A549 treated with Hydrocortisone at 1 μM for 4 hours (cell line): ENCODE data around the gene UBR4. TPM values are rescaled to one million over a fixed set of nuclear protein-coding genes. Genes with fewer than 3 reads are reported as not detected.

Source experiments
- total RNA-seq: library from RNA; stranded (reverse); fragments of 200-300 nt; extraction: Qiagen RNA extraction; gene quantifications from 5 replicates; pipeline ENCODE4 v1.2.3, GENCODE V29; 2022

UBR4 gene
- total RNA-seq: 94.8 to 114 TPM (median 96.2 TPM) in 5 replicates

DNA sequence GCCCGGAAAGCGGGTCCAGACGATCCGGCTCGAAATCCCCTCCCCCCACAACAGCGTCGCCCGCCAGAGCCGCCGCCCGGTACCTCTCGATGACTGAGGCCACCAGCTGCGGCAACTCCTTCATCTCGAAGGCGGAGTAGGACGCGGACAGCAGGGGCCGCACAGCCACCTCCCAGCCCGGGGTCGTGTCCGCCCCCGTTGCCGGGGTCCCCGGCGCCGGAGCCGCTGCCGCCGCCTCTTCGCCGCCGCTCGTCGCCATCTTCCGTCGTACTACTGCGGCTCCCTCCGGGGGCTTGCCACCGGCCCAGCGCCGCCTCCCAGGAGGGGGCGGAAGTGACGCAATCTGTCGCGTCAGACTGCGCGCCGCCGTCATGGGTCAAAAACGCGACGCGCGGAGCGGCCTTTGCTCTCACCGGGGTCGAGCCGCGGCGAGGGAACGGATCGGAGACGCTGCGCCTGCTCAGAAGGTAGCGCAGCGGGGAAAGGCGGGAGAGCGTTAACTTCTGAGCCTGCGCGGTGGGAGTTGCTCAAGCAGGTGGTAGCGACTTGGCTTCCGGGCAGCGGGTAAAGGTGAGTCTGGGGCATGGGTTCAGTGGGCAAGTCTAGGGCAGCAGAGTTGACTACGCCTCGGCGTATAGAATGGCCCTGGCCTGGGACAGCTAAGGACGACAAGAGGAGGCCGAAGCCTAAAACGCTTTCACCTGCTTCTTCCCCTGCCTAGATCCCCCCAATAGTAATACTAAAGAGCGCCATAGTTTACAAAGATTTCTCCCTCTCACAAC lies at the start of gene UBR4:
TSS of gene UBR4 (minus strand) at position 277 of the 782 bp plus-strand sequence. CDS start at position 259, 18 bp downstream.

DNA sequence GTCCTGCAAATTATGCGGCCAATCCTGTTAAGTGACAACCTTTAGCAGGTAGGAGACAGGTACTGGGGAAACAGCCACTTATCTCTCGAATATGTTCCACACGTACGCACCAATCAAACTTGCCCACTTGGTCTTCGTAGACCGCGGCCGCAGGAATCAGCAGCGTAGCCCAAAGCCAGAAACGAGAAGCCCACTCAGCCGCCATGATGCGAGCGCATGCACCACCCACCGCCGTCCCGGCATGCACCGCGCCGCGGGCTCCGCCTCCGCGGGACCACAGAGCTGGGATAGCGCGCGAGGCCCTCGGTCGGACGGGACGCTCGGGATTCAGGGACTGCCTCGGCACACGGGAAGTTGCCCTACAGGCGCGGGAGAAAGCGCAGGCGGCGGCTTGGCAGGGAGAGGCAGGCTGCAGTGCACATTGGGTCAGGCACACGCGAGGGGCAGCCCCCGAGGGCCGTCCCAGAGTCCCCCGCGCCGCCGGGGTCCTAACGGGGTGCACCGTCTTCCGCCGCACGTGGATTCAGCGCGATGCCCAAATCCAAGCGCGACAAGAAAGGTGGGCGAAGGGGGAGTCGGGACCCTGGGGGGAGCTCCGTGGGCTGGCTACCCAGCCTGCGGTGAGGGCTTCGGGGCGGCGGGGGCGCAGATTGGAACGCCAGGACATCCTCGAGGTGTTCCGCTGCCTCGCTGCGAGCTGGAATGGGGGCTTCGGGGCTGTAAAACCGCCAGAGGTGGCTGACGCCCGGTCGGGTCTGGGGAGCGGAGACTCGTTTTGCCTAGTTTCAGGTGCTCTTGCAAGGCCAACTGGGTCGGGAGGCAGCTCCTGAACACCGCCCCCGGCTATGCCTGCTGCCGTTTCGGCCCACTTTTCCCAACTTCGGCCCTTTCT lies 41.5 kb upstream of the UBR4 start, which contains the start of the genes EMC1 and MRTO4:
TSS of gene EMC1 (minus strand) at position 220 of the 892 bp plus-strand sequence. CDS start at position 205, 15 bp downstream.
TSS of gene MRTO4 (plus strand) at position 501 of the 892 bp plus-strand sequence. CDS start at position 532, 31 bp downstream.

Other genes starting within 250 kb of the UBR4 start
- gene EMC1, start 41.3 kb upstream of the UBR4 start, total RNA-seq: 31.4 to 33.3 TPM (median 32.9 TPM) in 5 replicates
- gene MRTO4, start 41.5 kb upstream of the UBR4 start, total RNA-seq: 62.2 to 71.3 TPM (median 65.4 TPM) in 5 replicates
- gene AKR7A3, start 78.5 kb upstream of the UBR4 start, total RNA-seq: 0.06 to 0.16 TPM (median 0.12 TPM) in 4 of 5 replicates, not detected in the other
- 34.9 to 51.7 TPM (median 50.3 TPM) in 5 replicates for gene AKR7A2, start 101.9 kb upstream of the UBR4 start, total RNA-seq
- 16.5 to 23.3 TPM (median 21.1 TPM) in 5 replicates for gene SLC66A1, start 102.1 kb upstream of the UBR4 start, total RNA-seq